ENCODE data around the gene HMBS. TPM values are rescaled to one million over a fixed set of nuclear protein-coding genes. Genes with fewer than 3 reads are reported as not detected.

Gene HMBS
- polyA plus RNA-seq, 1 experiment = 54.9 TPM

- Histone ChIP-seq H3K4me3 (ENCODE audit: low read depth, low read length) (peak overlapping the region; percentile 82), H3K36me3 (ENCODE audit: control insufficient read depth, insufficient read depth, low read length) (peaks cover 12% of the 10 kb centered on the region), H3K27me3 (ENCODE audit: control insufficient read depth, insufficient read depth, low read length) (no peaks in the 10 kb centered on the region)
- ChIA-PET CTCF (interaction anchor here (1.0 to 1.8 kb wide), 2 partner anchors 12 to 177 kb away, joined by 4 to 10 read pairs; a partner anchor contains a TSS), POLR2A (interaction anchor here (0.5 to 1.4 kb wide), 4 partner anchors 13 to 316 kb away, joined by 3 to 4 read pairs (median 3); partner anchors contain the start of genes DDX6 and HINFP)
- no peak for TF ChIP-seq CTCF (IDR thresholded peaks at IDR 0.05; ENCODE audit: insufficient read depth, low read depth, low read length)
- DNase-seq (ENCODE audit: low read depth) = no peak
These were observed 23.0 kb downstream of the HMBS start for GRCh38 chr11:119107538-119108145.

DNA sequence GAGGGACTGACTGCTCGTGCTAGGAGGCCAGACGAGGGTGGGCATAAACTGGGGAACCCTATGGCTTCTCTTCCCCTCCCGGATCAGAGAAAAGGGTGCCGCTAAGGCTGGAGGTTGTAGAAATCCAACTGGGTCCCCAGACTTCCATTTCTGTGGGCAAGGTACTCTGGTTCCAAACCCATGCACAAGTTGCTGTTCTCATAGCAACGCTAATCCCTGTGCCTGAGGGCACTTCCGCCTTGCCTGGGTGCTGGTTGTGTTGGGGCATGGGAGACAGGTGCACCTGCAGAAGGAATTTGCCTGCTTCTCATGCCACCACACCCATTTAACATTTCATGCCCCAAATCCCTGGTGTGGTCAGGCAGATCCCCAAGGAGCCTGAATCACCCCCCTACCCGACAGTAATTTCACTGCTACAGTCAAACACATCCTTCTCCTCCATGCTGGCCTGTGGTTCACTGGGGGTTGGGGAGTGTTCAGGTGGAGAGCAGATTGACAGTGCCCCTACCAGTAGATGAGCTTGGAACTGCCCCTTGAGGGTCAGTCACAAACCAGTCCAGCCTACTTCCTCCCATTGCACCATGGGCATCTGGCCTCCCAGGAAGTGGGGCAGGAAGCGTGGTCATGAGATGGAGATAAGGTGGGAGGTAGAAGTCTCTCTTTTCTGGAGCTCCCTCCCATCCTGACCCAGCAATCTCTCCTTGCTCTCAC is 23.6 kb downstream of the HMBS start:
- no peak for TF ChIP-seq CTCF (IDR thresholded peaks at IDR 0.05; ENCODE audit: insufficient read depth, low read depth, low read length)
- Histone ChIP-seq H3K4me3 (ENCODE audit: low read depth, low read length) (peak overlapping the region; percentile 82), H3K36me3 (ENCODE audit: control insufficient read depth, insufficient read depth, low read length) (peaks cover 14% of the 10 kb centered on the region), H3K27me3 (ENCODE audit: control insufficient read depth, insufficient read depth, low read length) (no peaks in the 10 kb centered on the region)
- POLR2A ChIA-PET = interaction anchor here (0.5 kb wide), 1 partner anchor 14 kb away, joined by 3 read pairs; no protein-coding TSS in a partner anchor
- DNase-seq (ENCODE audit: low read depth) = no peak
- CTCF ChIA-PET = interaction anchor here (0.9 to 1.4 kb wide), 3 partner anchors 10 to 216 kb away, joined by 3 to 5 read pairs (median 3); no protein-coding TSS in a partner anchor

DNA sequence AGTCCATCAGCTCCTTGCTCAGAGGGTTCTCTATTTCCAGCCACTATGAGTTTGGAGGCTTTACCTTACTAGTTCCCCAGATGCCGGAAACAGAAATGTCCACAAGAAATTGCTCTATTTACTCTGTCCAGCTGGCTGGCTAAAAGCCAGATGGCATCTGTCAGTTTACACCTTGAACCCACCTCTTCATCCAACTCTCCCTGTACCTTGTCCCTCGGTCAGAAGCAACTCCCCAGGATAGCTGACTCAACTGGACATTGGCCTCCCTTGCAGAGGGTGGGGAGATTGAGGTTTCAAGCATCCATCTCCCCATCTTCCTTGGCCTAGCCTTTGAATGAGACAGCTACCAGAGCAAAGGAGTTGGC is 24.2 kb downstream of the HMBS start:
- Histone ChIP-seq H3K4me3 (ENCODE audit: low read depth, low read length) (no peak overlapping the region), H3K36me3 (ENCODE audit: control insufficient read depth, insufficient read depth, low read length) (peaks cover 18% of the 10 kb centered on the region), H3K27me3 (ENCODE audit: control insufficient read depth, insufficient read depth, low read length) (no peaks in the 10 kb centered on the region)
- TF ChIP-seq CTCF (IDR thresholded peaks at IDR 0.05; ENCODE audit: insufficient read depth, low read depth, low read length) = no peak
- no peak for DNase-seq (ENCODE audit: low read depth)
- POLR2A ChIA-PET = no interaction called here
- CTCF ChIA-PET = interaction anchor here (0.9 to 3.2 kb wide), 5 partner anchors 10 to 215 kb away, joined by 3 to 11 read pairs (median 3); a partner anchor contains a TSS

- ChIA-PET POLR2A (no interaction called here), CTCF (interaction anchor here (1.1 to 3.2 kb wide), 4 partner anchors 10 to 97 kb away, joined by 3 to 11 read pairs (median 4); partner anchors contain the start of gene CBL)
- DNase-seq (ENCODE audit: low read depth) = no peak
- peaks cover 23% of the 10 kb centered on the region for H3K36me3 ChIP-seq (ENCODE audit: control insufficient read depth, insufficient read depth, low read length)
- no peaks in the 10 kb centered on the region for H3K27me3 ChIP-seq (ENCODE audit: control insufficient read depth, insufficient read depth, low read length)
- TF ChIP-seq CTCF (IDR thresholded peaks at IDR 0.05; ENCODE audit: insufficient read depth, low read depth, low read length) = no peak
- H3K4me3 ChIP-seq (ENCODE audit: low read depth, low read length) = no peak overlapping the region
These were observed 25.2 kb downstream of the HMBS start for GRCh38 chr11:119109843-119110242.

DNA sequence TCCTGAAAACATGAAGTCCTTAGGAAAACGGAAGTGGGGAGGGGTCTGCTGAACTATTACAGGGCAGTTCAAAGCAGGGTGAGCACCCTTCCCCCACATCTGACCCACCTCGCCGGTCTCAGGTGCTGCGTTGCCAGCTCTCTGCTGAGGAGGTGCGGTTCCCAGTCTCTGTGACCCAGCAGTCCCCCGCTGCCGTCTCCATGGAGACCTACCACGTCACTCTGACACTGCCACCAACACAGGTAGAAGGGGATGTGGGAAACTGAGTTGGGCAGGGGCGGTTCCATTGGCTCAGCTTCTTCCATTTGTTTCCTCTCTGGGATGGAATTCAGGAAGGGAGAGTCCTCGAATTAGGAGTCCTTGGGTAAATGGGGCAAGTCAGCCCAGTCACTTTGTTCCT is 25.8 kb downstream of the HMBS start:
- ChIA-PET POLR2A (no interaction called here), CTCF (interaction anchor here (1.2 to 3.2 kb wide), 2 partner anchors 9 to 96 kb away, joined by 4 to 11 read pairs; partner anchors contain the start of gene CBL)
- H3K27me3 ChIP-seq (ENCODE audit: control insufficient read depth, insufficient read depth, low read length) = no peaks in the 10 kb centered on the region
- no peak overlapping the region for H3K4me3 ChIP-seq (ENCODE audit: low read depth, low read length)
- peaks cover 23% of the 10 kb centered on the region for H3K36me3 ChIP-seq (ENCODE audit: control insufficient read depth, insufficient read depth, low read length)
- no peak for DNase-seq (ENCODE audit: low read depth)
- TF ChIP-seq CTCF (IDR thresholded peaks at IDR 0.05; ENCODE audit: insufficient read depth, low read depth, low read length) = no peak
